B cell (primary cell): ENCODE results near the gene RDH8. TPM values are rescaled to one million over a fixed set of nuclear protein-coding genes. Genes with fewer than 3 reads are reported as not detected.

ENCODE experiments used
- ATAC-seq: fragments of 200-7000 bp; cut with Tn5 transposase; one replicate; pipeline ENCODE4 v1.10.0; 2021; ENCODE audit warnings: low read depth, mild to moderate bottlenecking, moderate number of reproducible peaks, moderate library complexity
- CTCF ChIA-PET: fragments of 350-600 bp; sonication (Branson Sonifier 250); formaldehyde crosslinking; loops from one replicate; lab custom pipeline; 2021; ENCODE audit warnings: antibody characterized with exemption, inconsistent platforms; lab: Charles Lee
- POLR2A ChIA-PET: fragments of 350-600 bp; sonication (Branson Sonifier 250); formaldehyde crosslinking; loops from one replicate; lab custom pipeline; 2021; ENCODE audit warnings: antibody characterized with exemption; lab: Charles Lee
- DNase-seq: peaks from one replicate; pipeline ENCODE4 v3.0.0; 2013
- H2AFZ ChIP-seq: 2 replicates; pipeline ENCODE4 v1.6.1; 2012; ENCODE audit warnings: mild to moderate bottlenecking, low read depth, low read length; ENCODE audit not compliant: insufficient read depth, poor library complexity, severe bottlenecking
- H3K27ac ChIP-seq, 2 donors: 1 replicate in 1 of 2; 2 replicates in 1 of 2; pipeline ENCODE4 v1.5.1; 2012 to 2013; ENCODE audit warnings: low read length in 2 of 2, mild to moderate bottlenecking in 2 of 2, moderate library complexity in 1 of 2
- H3K27me3 ChIP-seq, 4 experiments: fragments of 200-600 bp in 1 of 4; sonication (generic) in 1 of 4; replicated peaks in 1 of 4; 1 replicate in 2 of 4; 2 replicates in 2 of 4; pipeline versions ENCODE4 v1.6.1 to v1.7.0; 2013 to 2016; ENCODE audit warnings: low read length in 3 of 4, mild to moderate bottlenecking in 2 of 4, mixed read lengths in 1 of 4, moderate library complexity in 1 of 4; ENCODE audit not compliant: insufficient read depth in 4 of 4, control insufficient read depth in 3 of 4; ENCODE audit errors: control extremely low read depth in 1 of 4
- H3K36me3 ChIP-seq, 2 experiments: replicated peaks in 1 of 2; 1 replicate in 1 of 2; 2 replicates in 1 of 2; pipeline versions ENCODE4 v1.6.1 to v1.7.1; 2013; ENCODE audit warnings: low read length in 1 of 2; ENCODE audit not compliant: insufficient read depth in 2 of 2, control insufficient read depth in 1 of 2; ENCODE audit errors: control extremely low read depth in 1 of 2, extremely low read depth in 1 of 2
- H3K4me1 ChIP-seq, 2 donors: fragments of 200-600 bp in 1 of 2; sonication (generic) in 1 of 2; 1 replicate in 1 of 2; 2 replicates in 1 of 2; pipeline versions ENCODE4 v1.5.1 to v1.6.1; 2013 to 2017; ENCODE audit warnings: low read length in 2 of 2; ENCODE audit not compliant: control insufficient read depth in 2 of 2, insufficient read depth in 2 of 2
- H3K4me2 ChIP-seq: replicated peaks from 2 replicates; pipeline ENCODE3; 2012; ENCODE audit warnings: mild to moderate bottlenecking, low read depth, low read length; ENCODE audit not compliant: poor library complexity, severe bottlenecking
- H3K4me3 ChIP-seq, 5 experiments: fragments of 200-600 bp in 1 of 5; sonication (generic) in 1 of 5; 1 replicate in 3 of 5; 2 replicates in 2 of 5; pipeline versions ENCODE4 v1.5.1 to v1.7.0; 2011 to 2016; ENCODE audit warnings: low read length in 4 of 5, mild to moderate bottlenecking in 4 of 5, low read depth in 2 of 5, control low read depth in 1 of 5, moderate library complexity in 1 of 5; ENCODE audit not compliant: insufficient read depth in 1 of 5; ENCODE audit errors: control extremely low read depth in 1 of 5, extremely low read depth in 1 of 5
- H3K79me2 ChIP-seq: fragments of 200-600 bp; sonication (generic); one replicate; pipeline ENCODE4 v1.6.0; 2016; ENCODE audit warnings: low read length; ENCODE audit not compliant: control insufficient read depth, insufficient read depth
- H3K9ac ChIP-seq: fragments of 200-600 bp; sonication (generic); 2 replicates; pipeline ENCODE4 v1.6.1; 2017; ENCODE audit warnings: mild to moderate bottlenecking, low read length, moderate library complexity
- H3K9me3 ChIP-seq, 3 donors: one replicate each; pipeline versions ENCODE4 v1.6.1 to v1.7.1; 2013; ENCODE audit warnings: low read length in 2 of 3; ENCODE audit not compliant: control insufficient read depth in 2 of 3, insufficient read depth in 1 of 3; ENCODE audit errors: control extremely low read depth in 1 of 3
- H4K20me1 ChIP-seq: 2 replicates; pipeline ENCODE4 v1.6.0; 2012; ENCODE audit warnings: mild to moderate bottlenecking, low read length; ENCODE audit not compliant: insufficient read depth, control insufficient read depth, poor library complexity, severe bottlenecking
- H3K27ac Mint-ChIP-seq: one replicate; pipeline ENCODE4 v1.8.0; 2021; ENCODE audit warnings: mixed read lengths
- H3K27me3 Mint-ChIP-seq: one replicate; pipeline ENCODE4 v1.8.0; 2021; ENCODE audit warnings: mixed read lengths
- H3K4me1 Mint-ChIP-seq: one replicate; pipeline ENCODE4 v1.8.0; 2021; ENCODE audit warnings: mixed read lengths
- H3K4me3 Mint-ChIP-seq: one replicate; pipeline ENCODE4 v1.8.0; 2021; ENCODE audit warnings: mixed read lengths
- H3K9me3 Mint-ChIP-seq: one replicate; pipeline ENCODE4 v1.8.0; 2022; ENCODE audit warnings: mixed read lengths; ENCODE audit not compliant: insufficient read depth
- EZH2 ChIP-seq: IDR thresholded peaks from 2 replicates; pipeline ENCODE4 v1.6.1; 2012; ENCODE audit warnings: borderline replicate concordance, low read depth, mild to moderate bottlenecking, moderate library complexity, low read length; ENCODE audit not compliant: insufficient read depth, poor library complexity, severe bottlenecking
- WGBS: methylation state at CpG from one replicate; pipeline ENCODE4 v1.1.5; 2013; ENCODE audit warnings: missing lambda C conversion rate; ENCODE audit not compliant: insufficient coverage; 5-methylcytosine and 5-hydroxymethylcytosine counted together
- intact Hi-C: fragments of 100-400 bp; cut with micrococcal nuclease; formaldehyde crosslinking; loops from one replicate; pipeline ENCODE4 v1.10.0; 2022
- polyA plus RNA-seq: library from polyadenylated mRNA; depleted of rRNA; stranded (reverse); fragments of >200 nt; gene quantifications from 2 replicates; pipeline ENCODE4 v1.2.3, GENCODE V29; 2012
- small RNA-seq: library from RNA; depleted of rRNA; stranded (forward); fragments of <200 nt; gene quantifications from one replicate; pipeline ENCODE3, GENCODE V24; 2012; ENCODE audit warnings: low replicate concordance, low read depth; ENCODE audit not compliant: insufficient read length
- total RNA-seq, 2 donors: library from RNA; stranded (reverse); fragments of 120-200 nt in 1 of 2; gene quantifications; 1 replicate in 1 of 2; 2 replicates in 1 of 2; pipeline versions ENCODE4 v1.2.3 to v1.2.4, GENCODE V29; 2013 to 2022
- TF ChIP-seq, protein P1 (sequence below): fragments of 200-600 bp; IDR thresholded peaks from one replicate; pipeline ENCODE4 v1.8.0; 2022; ENCODE audit warnings: antibody characterized with exemption, mild to moderate bottlenecking

The RDH8 gene
- total and polyA plus RNA-seq, 2 donors (not counting 1 experiment from before 2014, with no cell fraction given): not detected

DNA sequence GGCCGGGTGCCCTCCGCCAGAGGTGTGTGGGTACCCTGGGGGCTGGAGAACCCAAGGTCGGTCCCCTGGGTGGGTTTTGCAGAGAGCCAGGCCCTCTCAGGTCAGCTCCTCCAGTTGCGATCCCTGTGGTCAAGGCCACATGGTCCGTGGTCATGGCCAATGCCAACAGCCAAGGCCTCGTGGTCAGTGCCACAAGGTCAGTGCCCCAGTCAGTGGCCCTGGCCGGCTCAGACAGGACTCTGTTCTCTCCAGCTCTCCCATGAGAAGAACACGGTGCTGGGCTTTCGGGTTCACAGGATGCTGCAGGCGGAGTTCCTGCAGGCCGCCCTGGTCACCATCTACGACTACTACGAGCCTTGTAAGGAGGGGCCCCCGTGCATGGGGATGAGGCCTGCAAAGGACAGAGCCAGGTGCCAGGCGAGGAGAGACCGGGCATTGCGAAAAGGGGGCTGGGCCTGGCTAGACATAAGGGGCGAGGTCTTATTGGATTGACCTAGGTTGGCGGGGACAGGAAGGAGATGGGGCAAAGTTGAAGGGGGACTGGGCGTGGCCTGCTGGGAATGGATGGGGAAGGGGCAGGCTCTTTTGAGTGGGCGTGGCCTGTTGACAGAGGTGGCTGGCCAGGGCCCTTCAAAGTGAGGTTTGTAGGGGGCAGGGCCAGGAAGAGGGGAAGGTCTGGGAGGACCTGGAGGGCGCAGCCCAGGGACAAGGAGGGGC, 57.6 kb downstream of the RDH8 start:
- CTCF ChIA-PET: no interaction called here
- Histone ChIP-seq H3K4me2 (no peak overlapping the region), H4K20me1 (no peaks in the 10 kb centered on the region), H3K79me2 (no peaks in the 10 kb centered on the region), H3K27me3 (peaks cover 0 to 3% (median 0%) of the 10 kb centered on the region in 4 experiments), H3K9me3 (peaks cover 0 to 25% (median 8%) of the 10 kb centered on the region in 3 donors), H3K27ac (no peak overlapping the region), H3K9ac (no peak overlapping the region), H3K4me3 (no peak overlapping the region), H3K4me1 (no peaks in the 10 kb centered on the region), H2AFZ (no peak overlapping the region), H3K36me3 (no peaks in the 10 kb centered on the region)
- DNase-seq (no peak), ATAC-seq (no peak)
- H3K27me3 Mint-ChIP-seq: peaks cover 25% of the 10 kb centered on the region
- intact Hi-C loops: no loop called here
- H3K27ac Mint-ChIP-seq: no peak overlapping the region
- TF ChIP-seq, protein P1, sequence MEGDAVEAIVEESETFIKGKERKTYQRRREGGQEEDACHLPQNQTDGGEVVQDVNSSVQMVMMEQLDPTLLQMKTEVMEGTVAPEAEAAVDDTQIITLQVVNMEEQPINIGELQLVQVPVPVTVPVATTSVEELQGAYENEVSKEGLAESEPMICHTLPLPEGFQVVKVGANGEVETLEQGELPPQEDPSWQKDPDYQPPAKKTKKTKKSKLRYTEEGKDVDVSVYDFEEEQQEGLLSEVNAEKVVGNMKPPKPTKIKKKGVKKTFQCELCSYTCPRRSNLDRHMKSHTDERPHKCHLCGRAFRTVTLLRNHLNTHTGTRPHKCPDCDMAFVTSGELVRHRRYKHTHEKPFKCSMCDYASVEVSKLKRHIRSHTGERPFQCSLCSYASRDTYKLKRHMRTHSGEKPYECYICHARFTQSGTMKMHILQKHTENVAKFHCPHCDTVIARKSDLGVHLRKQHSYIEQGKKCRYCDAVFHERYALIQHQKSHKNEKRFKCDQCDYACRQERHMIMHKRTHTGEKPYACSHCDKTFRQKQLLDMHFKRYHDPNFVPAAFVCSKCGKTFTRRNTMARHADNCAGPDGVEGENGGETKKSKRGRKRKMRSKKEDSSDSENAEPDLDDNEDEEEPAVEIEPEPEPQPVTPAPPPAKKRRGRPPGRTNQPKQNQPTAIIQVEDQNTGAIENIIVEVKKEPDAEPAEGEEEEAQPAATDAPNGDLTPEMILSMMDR: no peak
- TF ChIP-seq EZH2: no peak
- H3K4me3 Mint-ChIP-seq: no peak overlapping the region
- H3K9me3 Mint-ChIP-seq: no peaks in the 10 kb centered on the region
- no peaks in the 10 kb centered on the region for H3K4me1 Mint-ChIP-seq
- 81% methylated on average over 22 of the region's 22 CpGs for WGBS
- POLR2A ChIA-PET: no interaction called here

Small RNA genes lying within 50 kb of the gene (small RNA-seq; reads per million reads assigned to genes)
- not detected for gene MIR5589

Other genes with a start within 250 kb of the RDH8 start
- 18.2 and 24.5 TPM in 2 replicates for gene ZNF846, start 244.7 kb upstream of the RDH8 start, total RNA-seq
- gene ZNF846, start 244.7 kb upstream of the RDH8 start, polyA plus RNA-seq: 7.2 and 8.8 TPM in 2 replicates
- 41.5 and 41.6 TPM in 2 replicates for gene FBXL12, start 194.4 kb upstream of the RDH8 start, total RNA-seq
- 79.4 and 96.5 TPM in 2 replicates for gene FBXL12, start 194.4 kb upstream of the RDH8 start, polyA plus RNA-seq
- 154 and 183 TPM in 2 replicates for gene UBL5, start 185.6 kb upstream of the RDH8 start, total RNA-seq
- 315 and 443 TPM in 2 replicates for gene UBL5, start 185.6 kb upstream of the RDH8 start, polyA plus RNA-seq
- 58.5 and 58.9 TPM in 2 replicates for gene PIN1, start 178.2 kb upstream of the RDH8 start, total RNA-seq
- gene PIN1, start 178.2 kb upstream of the RDH8 start, polyA plus RNA-seq: 79.1 and 99.0 TPM in 2 replicates
- gene OLFM2, start 77.0 kb upstream of the RDH8 start, total RNA-seq: not detected in 2 replicates
- 0.15 TPM in 1 of 2 replicates, not detected in the other for gene OLFM2, start 77.0 kb upstream of the RDH8 start, polyA plus RNA-seq
- not detected in 2 replicates for gene COL5A3, start 3.0 kb upstream of the RDH8 start, total RNA-seq
- 0.01 and 0.04 TPM in 2 replicates for gene COL5A3, start 3.0 kb upstream of the RDH8 start, polyA plus RNA-seq
- gene SHFL, start 72.8 kb downstream of the RDH8 start, total RNA-seq: 95.8 and 109 TPM in 2 replicates
- 176 and 205 TPM in 2 replicates for gene SHFL, start 72.8 kb downstream of the RDH8 start, polyA plus RNA-seq
- gene ANGPTL6, start 89.2 kb downstream of the RDH8 start, total RNA-seq: 18.1 and 20.3 TPM in 2 replicates
- gene ANGPTL6, start 89.2 kb downstream of the RDH8 start, polyA plus RNA-seq: 13.2 and 23.5 TPM in 2 replicates
- gene PPAN, start 92.9 kb downstream of the RDH8 start, total RNA-seq: 80.5 and 88.0 TPM in 2 replicates
- gene PPAN, start 92.9 kb downstream of the RDH8 start, polyA plus RNA-seq: 42.2 and 51.0 TPM in 2 replicates
- 27.1 and 28.3 TPM in 2 replicates for gene P2RY11, start 98.2 kb downstream of the RDH8 start, total RNA-seq
- 25.8 and 29.7 TPM in 2 replicates for gene P2RY11, start 98.2 kb downstream of the RDH8 start, polyA plus RNA-seq
- 261 and 270 TPM in 2 replicates for gene EIF3G, start 106.4 kb downstream of the RDH8 start, total RNA-seq
- gene EIF3G, start 106.4 kb downstream of the RDH8 start, polyA plus RNA-seq: 295 and 308 TPM in 2 replicates
- 108 and 119 TPM in 2 replicates for gene DNMT1, start 181.5 kb downstream of the RDH8 start, total RNA-seq
- 53.0 and 60.2 TPM in 2 replicates for gene DNMT1, start 181.5 kb downstream of the RDH8 start, polyA plus RNA-seq
- 3.6 and 4.4 TPM in 2 replicates for gene S1PR2, start 217.8 kb downstream of the RDH8 start, total RNA-seq
- gene S1PR2, start 217.8 kb downstream of the RDH8 start, polyA plus RNA-seq: 1.8 and 8.9 TPM in 2 replicates
- gene MRPL4, start 238.7 kb downstream of the RDH8 start, total RNA-seq: 39.8 and 40.1 TPM in 2 replicates
- gene MRPL4, start 238.7 kb downstream of the RDH8 start, polyA plus RNA-seq: 67.8 and 81.1 TPM in 2 replicates